T-helper 2 cell treated with Interferon-gamma antibody and Interleukin-4, amounts not matched to agents 100 ng/mL and 5 ng/mL, for 36 hours (primary cell): ENCODE measurements around the gene NYNRIN. TPM values are rescaled to one million over a fixed set of nuclear protein-coding genes. Genes with fewer than 3 reads are reported as not detected.
"Not testable (repeated sequence)": the region's sequence is repeated elsewhere in the genome, so short reads cannot be mapped to it uniquely, and the experiment has no call there.

Experiments used
- intact Hi-C: fragments of 100-400 bp; cut with micrococcal nuclease; formaldehyde crosslinking; loops from one replicate; pipeline ENCODE4 v1.15.1; 2023
- total RNA-seq: library from RNA; stranded (reverse); gene quantifications from 2 replicates; pipeline ENCODE4 v1.2.3, GENCODE V29; 2022

NYNRIN gene
- total RNA-seq, 1 donor from 2014 or later: 0.14 TPM

DNA sequence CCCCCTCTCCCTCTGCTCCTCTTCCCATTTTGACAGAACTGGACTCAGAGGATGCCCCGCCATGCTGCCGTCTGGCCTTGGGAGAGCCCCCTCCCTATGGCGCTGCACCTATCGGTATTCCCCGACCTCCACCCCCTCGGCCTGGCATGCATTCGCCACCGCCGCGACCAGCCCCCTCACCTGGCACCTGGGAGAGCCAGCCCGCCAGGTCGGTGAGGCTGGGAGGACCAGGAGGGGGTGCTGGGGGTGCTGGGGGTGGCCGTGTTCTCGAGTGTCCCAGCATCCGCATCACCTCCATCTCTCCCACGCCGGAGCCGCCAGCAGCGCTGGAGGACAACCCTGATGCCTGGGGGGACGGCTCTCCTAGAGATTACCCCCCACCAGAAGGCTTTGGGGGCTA, 29.3 kb upstream of the NYNRIN start:
- intact Hi-C loops: loop anchor here (5.0 kb wide), 1 partner anchor 37 kb away; no protein-coding TSS in a partner anchor

GRCh38 chr14:24369907-24370687, 28.7 kb upstream of the NYNRIN start:
- intact Hi-C loops: loop anchor here (5.0 kb wide), 1 partner anchor 38 kb away; no protein-coding TSS in a partner anchor

- intact Hi-C loops: no loop called here
Observed at GRCh38 chr14:24370748-24371147, 28.1 kb upstream of the NYNRIN start.

GRCh38 chr14:24371605-24372004, 27.2 kb upstream of the NYNRIN start:
- intact Hi-C loops: not testable (repeated sequence)

DNA sequence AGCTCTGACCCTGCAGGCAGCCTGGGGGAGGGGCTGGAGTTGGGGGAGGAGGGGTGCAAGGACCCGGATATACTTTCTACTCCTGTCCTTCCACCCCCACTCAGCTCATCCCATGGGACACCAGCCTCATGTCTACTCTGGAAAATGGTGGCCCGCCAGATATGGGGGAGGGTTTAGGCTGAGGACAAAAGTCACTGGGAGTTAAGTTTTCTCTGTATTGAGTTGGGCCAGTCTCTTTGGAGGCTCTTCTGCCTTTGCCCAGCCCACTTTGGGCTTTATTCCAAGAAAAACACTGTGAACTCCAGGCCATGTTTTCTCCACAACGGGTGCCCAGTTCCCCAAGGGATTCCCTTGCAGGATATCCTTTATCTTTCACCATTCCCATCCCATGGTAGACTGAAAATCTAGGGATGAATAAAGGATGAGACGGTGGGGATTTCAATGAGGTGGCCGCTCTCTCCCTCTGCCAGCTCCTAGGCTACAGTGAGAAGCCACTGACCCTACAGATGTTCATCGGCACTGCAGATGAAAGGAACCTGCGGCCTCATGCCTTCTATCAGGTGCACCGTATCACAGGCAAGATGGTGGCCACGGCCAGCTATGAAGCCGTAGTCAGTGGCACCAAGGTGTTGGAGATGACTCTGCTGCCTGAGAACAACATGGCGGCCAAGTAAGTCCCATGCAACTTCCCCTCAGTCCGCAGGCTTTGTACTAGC, 25.9 kb upstream of the NYNRIN start:
- intact Hi-C loops: no loop called here

DNA sequence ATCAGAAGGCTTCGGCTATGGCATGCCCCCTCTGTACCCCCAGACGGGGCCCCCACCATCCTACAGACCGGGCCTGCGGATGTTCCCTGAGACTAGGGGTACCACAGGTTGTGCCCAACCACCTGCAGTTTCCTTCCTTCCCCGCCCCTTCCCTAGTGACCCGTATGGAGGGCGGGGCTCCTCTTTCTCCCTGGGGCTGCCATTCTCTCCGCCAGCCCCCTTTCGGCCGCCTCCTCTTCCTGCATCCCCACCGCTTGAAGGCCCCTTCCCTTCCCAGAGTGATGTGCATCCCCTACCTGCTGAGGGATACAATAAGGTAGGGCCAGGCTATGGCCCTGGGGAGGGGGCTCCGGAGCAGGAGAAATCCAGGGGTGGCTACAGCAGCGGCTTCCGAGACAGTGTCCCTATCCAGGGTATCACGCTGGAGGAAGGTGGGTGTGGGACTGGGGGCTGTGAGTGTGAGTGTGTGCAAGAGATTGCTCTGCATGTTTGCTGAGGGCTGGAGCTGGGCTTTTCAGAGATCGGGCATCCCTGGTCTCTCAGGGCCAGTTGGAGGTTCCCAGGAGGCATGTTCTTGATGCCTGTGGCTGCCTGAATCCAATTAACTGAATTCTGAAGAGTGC, 22.2 kb upstream of the NYNRIN start:
- intact Hi-C loops: no loop called here

- intact Hi-C loops: no loop called here
Observed at GRCh38 chr14:24377126-24377525, 21.7 kb upstream of the NYNRIN start.

DNA sequence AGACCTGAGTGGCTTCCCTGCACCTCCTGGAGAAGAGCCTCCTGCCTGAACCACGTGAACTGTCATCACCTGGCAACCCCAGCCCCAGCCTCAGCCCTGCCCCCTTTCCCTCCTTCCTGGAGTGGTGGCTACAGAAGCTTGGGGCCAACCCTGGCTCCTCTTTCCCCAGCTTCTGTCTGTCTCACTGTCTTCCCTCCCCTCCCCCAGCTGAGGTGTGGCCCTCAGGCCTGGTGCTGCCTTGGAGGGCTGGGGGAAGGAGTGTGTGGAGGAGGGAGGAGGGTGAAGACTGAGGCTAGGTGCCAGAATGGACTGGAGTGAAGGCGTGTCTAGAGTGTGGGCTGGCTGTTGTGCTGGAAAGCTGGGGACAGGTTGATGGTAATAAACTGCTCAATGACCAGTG, 21.1 kb upstream of the NYNRIN start:
- intact Hi-C loops: no loop called here

DNA sequence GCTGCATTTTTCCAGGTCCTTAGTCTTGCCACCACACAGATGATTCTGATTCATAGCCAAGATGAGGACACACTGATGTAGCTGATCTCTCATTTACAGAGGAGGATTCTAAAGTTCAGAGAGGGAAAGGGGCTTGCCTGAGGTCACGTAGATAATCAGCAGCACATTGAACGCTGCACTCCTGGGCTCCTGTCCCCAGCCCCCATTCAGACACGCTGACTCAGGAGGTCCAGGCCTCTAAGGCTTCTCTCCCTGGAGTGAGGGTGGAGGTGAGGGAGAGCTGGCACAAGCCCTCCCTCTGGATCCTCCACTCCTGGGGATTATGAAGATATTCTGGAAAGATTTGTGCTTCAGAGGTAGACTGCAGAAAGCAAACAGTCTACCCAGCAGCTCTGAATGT, 20.5 kb upstream of the NYNRIN start:
- intact Hi-C loops: no loop called here

DNA sequence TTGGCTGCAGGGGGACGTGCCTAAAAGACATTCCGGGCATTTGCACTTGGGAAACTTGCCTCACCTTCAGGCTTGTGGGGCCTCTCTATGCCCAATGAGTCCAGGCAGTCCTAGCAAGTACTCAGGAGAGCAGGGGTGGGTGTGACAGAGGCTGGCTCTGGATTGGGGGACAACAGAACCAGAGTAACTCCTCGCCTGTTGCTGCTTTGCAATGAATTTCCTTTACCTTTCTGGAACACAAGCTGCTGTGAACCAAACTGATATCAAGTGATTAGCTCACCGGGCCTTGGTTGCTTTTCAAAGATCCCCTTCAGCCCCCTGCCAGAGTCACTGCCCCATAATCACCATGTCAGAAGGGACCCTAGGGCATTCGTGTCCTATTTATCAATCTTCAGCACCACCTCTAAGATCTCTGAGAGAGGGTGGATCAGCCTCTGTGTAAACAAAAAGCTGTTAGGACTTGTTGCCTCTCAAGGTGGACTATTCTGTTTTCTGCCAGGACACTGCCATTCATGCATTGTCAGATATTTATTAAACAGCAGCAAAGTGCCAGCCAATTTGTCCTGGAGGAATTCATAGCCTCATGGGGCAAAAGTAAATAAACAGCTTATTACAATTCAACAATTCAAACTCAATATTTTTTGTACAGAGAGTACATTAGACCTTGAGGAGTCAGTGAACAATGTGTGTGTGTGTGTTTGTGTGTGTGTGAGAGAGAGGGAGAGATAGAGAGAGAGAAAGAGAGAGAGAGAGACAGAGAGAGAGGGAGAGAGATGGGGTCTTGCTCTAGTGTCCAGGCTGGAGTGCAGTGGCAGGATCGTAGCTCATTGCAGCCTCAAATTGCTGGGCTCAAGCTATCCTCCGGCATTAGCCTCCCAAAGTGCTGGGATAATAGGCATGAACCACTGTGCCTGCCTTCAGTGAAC, 19.6 kb upstream of the NYNRIN start:
- intact Hi-C loops: no loop called here

DNA sequence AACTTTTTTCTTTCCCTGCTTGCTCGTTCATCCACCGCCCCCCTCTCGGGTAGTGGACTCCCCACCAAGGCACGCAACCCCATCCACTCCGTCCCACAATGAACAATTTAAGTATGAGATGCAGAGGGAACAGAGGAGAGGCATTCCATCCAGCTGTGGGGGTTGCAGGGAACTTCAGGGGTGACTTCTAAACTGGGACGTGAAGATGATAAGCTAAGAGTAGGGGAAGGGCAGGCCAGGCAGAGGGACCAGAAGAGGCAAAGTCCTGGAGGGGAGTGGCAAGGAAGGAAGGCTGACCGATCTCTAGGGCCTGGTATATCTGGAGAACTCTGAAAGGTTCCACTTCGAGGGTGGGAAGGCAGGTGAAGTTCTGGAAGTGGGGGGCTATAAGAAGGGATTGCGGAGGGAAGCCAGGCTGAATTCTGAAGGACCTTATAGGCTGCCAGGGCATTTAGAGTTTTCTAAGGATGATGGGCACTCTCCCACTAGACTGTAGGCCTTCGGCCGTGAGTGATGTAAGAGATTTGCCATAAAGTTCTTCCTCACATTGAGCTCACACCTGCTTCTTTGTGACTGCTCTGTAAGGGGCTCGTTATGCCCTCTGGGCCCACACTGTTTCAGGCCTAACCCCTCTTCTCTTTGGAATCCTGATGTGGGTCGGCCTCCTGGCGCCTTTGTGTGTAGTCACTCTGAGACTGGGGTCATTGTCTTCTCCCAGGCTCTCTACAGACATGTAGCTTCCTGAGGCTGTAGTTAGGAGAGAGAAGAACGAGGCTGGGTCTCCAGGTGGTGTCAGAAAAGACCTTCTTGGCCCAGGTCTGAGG, 18.7 kb upstream of the NYNRIN start:
- intact Hi-C loops: no loop called here

DNA sequence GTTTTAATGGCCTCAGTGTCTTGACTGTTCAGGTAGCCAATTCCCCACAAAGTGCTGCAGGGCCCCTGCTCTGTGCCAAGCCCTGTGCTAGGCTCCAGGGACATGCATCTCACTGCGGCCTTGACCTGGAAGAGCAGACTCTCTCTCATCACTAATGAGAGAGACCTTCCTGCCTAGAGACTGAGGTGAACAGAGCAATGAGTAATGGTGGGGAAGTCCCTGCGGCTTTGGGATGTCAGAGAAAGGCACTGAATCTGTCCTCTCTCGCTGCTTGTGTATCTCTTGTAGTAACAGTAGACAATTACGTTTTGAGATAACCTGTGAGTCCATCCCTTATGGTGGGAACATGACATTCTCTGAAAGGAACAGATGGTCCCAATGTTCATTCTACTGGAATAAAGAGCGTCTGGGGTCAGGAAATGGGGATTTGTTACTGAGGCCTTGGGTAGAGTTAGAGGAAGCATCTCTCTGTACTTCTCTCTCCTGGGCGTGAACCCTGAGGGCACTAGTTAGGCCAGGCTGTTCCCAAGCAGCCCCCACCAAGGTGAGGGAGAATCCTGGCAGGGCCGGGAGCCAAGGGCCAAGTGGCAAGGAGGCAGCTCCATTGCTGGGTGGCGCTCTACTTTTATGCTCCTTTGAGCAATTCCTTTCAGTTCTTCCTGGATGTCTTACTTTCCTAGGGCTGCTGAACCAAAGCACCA, 17.3 kb upstream of the NYNRIN start:
- intact Hi-C loops: no loop called here

DNA sequence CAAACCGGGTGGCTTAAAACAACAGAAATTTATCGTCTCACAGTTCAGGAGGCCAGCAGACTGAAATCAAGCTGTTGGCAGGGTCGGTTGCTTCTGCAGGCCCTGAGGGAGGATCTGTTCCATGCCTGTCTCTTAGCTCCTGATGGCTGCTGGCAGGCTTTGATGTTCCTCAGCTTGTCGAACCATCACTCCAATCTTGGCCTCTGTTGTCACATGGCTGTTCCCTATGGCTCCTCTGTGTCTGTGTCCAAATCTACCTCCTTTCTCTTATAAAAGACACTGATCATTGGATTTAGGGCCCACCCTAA, 16.8 kb upstream of the NYNRIN start:
- intact Hi-C loops: no loop called here

DNA sequence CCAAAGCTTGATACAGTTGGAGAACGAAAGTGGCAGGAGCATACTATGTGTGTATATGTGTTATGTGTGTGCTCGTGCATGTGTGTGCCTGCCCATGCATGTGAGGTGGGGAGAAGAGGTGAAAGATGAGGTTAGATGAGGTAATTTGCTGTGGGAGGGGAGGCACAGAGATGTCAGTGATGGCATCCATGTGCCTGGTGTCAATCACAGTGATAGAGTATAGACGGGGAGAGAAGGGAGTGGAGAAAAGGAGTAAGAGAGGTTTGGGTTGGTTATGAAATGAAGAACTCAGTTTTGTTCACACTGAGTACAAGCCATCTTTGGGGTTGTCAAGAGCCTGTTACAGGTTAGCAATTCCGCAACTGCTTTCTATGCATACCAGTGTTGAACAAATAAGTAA, 14.6 kb upstream of the NYNRIN start:
- intact Hi-C loops: no loop called here

DNA sequence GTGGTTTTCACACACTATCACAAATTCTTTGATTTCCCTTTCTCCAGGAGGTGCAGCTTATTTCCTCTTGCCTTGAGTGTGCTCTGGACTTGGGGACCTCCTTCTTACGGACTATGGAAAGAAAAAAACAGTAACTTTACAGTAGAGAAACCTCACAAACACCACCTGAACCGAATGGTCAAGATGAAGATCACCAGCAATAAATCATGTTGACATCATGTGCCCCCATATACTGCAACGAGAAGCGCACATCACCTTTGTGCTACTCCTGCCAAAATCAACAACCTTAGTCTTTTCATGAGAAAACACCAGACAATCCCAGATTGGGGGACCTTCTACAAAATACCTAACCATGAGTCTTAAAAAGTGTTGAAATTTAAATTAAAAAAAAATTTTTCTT, 13.3 kb upstream of the NYNRIN start:
- intact Hi-C loops: no loop called here

DNA sequence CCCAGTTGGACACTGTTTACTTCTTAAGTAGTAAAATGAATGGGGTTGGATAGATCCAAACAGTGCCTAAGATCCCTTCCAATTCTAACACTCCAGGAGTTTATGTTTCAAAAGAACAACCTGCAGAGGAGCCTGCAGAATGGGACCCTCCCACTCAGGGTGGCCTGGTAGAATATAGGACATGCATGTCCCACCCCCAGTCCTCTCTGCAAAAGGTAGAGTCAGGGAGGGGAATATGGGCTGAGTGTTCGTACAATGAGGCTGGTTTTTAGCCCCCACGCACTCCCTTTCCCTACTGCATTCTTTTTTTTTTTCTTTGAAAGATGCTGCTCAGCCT, 11.8 kb upstream of the NYNRIN start:
- intact Hi-C loops: no loop called here

GRCh38 chr14:24387579-24387978, 11.2 kb upstream of the NYNRIN start:
- intact Hi-C loops: not testable (repeated sequence)

GRCh38 chr14:24388474-24389179, 10.2 kb upstream of the NYNRIN start:
- intact Hi-C loops: no loop called here

DNA sequence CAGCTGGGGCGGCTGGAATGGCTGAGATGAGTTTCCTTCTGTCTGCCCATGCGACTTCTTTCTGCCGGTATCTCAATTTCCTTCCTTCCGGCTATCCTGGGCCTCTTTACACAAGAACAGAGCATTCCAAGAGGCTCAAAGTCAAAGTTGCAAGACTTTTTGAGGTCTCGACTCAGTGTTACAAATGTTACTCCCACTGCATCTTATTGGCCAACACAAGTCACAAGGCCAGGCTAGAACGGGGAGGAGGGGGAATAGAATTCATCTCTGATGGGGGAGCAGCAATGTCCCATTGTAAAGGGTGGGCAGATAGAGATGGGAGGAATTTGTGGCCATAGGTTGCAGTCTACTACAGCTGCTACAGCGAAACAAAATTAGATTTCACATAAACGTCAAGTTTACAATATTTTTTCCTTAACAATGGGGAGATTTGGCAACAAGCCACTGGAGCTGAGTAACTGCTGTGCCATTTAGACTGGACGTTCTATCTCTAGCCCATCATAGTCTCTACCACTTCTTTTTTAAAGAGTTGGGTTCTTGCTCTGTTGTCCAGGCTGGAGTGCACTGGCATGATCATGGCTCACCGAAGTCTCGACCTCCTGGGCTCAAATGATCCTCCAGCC, 9.5 kb upstream of the NYNRIN start:
- intact Hi-C loops: no loop called here
